Measurements from ENCODE around the gene ATP8A2. TPM values are rescaled to one million over a fixed set of nuclear protein-coding genes. Genes with fewer than 3 reads are reported as not detected.

The ATP8A2 gene
- total and polyA plus RNA-seq, 5 donors: 0.09 to 0.65 (median 0.22) TPM

- H3K27me3 ChIP-seq (ENCODE audit: control insufficient read depth, insufficient read depth): peaks cover 5% of the 10 kb centered on the region
- no peak overlapping the region for H3K27ac ChIP-seq (ENCODE audit: low read length)
- H3K4me3 ChIP-seq (ENCODE audit: low read length): no peak overlapping the region
These were observed 48.4 kb downstream of the ATP8A2 start for GRCh38 chr13:25420161-25420560.

GRCh38 chr13:25421612-25422011 is 49.8 kb downstream of the ATP8A2 start:
- no peak overlapping the region for H3K4me3 ChIP-seq (ENCODE audit: low read length)
- ATAC-seq (no peak), DNase-seq (no peak)
- H3K27ac ChIP-seq (ENCODE audit: low read length): no peak overlapping the region
- H3K27me3 ChIP-seq (ENCODE audit: control insufficient read depth, insufficient read depth): no peaks in the 10 kb centered on the region
- WGBS: 62% methylated on average over 6 of the region's 6 CpGs
- no peaks in the 10 kb centered on the region for H3K4me1 ChIP-seq (ENCODE audit: control insufficient read depth, insufficient read depth, low read length)
- H3K9me3 ChIP-seq (ENCODE audit: control insufficient read depth, low read length): no peaks in the 10 kb centered on the region
- intact Hi-C loops (cut with DNase I): no loop called here

More at GRCh38 chr13:25420161-25420560, 48.4 kb downstream of the ATP8A2 start:
- intact Hi-C loops (cut with DNase I): no loop called here
- H3K4me1 ChIP-seq (ENCODE audit: control insufficient read depth, insufficient read depth, low read length): no peaks in the 10 kb centered on the region
- 73% methylated on average over 2 of the region's 2 CpGs for WGBS
- ATAC-seq: no peak
- H3K9me3 ChIP-seq (ENCODE audit: control insufficient read depth, low read length): no peaks in the 10 kb centered on the region
- no peak for DNase-seq

- no peaks in the 10 kb centered on the region for H3K9me3 ChIP-seq (ENCODE audit: control insufficient read depth, low read length)
- H3K27ac ChIP-seq (ENCODE audit: low read length): no peak overlapping the region
- H3K27me3 ChIP-seq (ENCODE audit: control insufficient read depth, insufficient read depth): no peaks in the 10 kb centered on the region
- ATAC-seq (no peak), DNase-seq (no peak)
- H3K4me3 ChIP-seq (ENCODE audit: low read length): no peak overlapping the region
- no peaks in the 10 kb centered on the region for H3K4me1 ChIP-seq (ENCODE audit: control insufficient read depth, insufficient read depth, low read length)
- intact Hi-C loops (cut with DNase I): no loop called here
- WGBS: 72% methylated on average over 2 of the region's 2 CpGs
These were observed 50.4 kb downstream of the ATP8A2 start for GRCh38 chr13:25422153-25422552.

GRCh38 chr13:25423831-25424230 is 52.1 kb downstream of the ATP8A2 start:
- Histone ChIP-seq H3K27ac (ENCODE audit: low read length) (no peak overlapping the region), H3K9me3 (ENCODE audit: control insufficient read depth, low read length) (no peaks in the 10 kb centered on the region), H3K27me3 (ENCODE audit: control insufficient read depth, insufficient read depth) (no peaks in the 10 kb centered on the region), H3K4me1 (ENCODE audit: control insufficient read depth, insufficient read depth, low read length) (no peaks in the 10 kb centered on the region), H3K4me3 (ENCODE audit: low read length) (no peak overlapping the region)
- no peak for ATAC-seq
- intact Hi-C loops (cut with DNase I): no loop called here
- WGBS: 70% methylated on average over 4 of the region's 4 CpGs
- no peak for DNase-seq

GRCh38 chr13:25429466-25429865 is 57.7 kb downstream of the ATP8A2 start:
- Histone ChIP-seq H3K9me3 (ENCODE audit: control insufficient read depth, low read length) (no peaks in the 10 kb centered on the region), H3K4me1 (ENCODE audit: control insufficient read depth, insufficient read depth, low read length) (no peaks in the 10 kb centered on the region), H3K4me3 (ENCODE audit: low read length) (no peak overlapping the region), H3K27me3 (ENCODE audit: control insufficient read depth, insufficient read depth) (no peaks in the 10 kb centered on the region), H3K27ac (ENCODE audit: low read length) (no peak overlapping the region)
- intact Hi-C loops (cut with DNase I): no loop called here
- 82% methylated on average over 6 of the region's 6 CpGs for WGBS
- ATAC-seq (no peak), DNase-seq (no peak)

GRCh38 chr13:25432691-25433090 is 60.9 kb downstream of the ATP8A2 start:
- Histone ChIP-seq H3K9me3 (ENCODE audit: control insufficient read depth, low read length) (no peaks in the 10 kb centered on the region), H3K27ac (ENCODE audit: low read length) (no peak overlapping the region), H3K4me3 (ENCODE audit: low read length) (no peak overlapping the region), H3K4me1 (ENCODE audit: control insufficient read depth, insufficient read depth, low read length) (no peaks in the 10 kb centered on the region), H3K27me3 (ENCODE audit: control insufficient read depth, insufficient read depth) (no peaks in the 10 kb centered on the region)
- intact Hi-C loops (cut with DNase I): no loop called here
- ATAC-seq: no peak
- DNase-seq: no peak
- WGBS: 45% methylated on average over 2 of the region's 2 CpGs

- 58% methylated on average over 4 of the region's 4 CpGs for WGBS
These were observed 68.3 kb downstream of the ATP8A2 start for GRCh38 chr13:25440061-25440460.

GRCh38 chr13:25446261-25446660 is 74.5 kb downstream of the ATP8A2 start:
- peaks cover 5% of the 10 kb centered on the region for H3K9me3 ChIP-seq (ENCODE audit: control insufficient read depth, low read length)
- intact Hi-C loops (cut with DNase I): no loop called here
- H3K4me3 ChIP-seq (ENCODE audit: low read length): no peak overlapping the region
- 93% methylated on average over 4 of the region's 4 CpGs for WGBS
- H3K4me1 ChIP-seq (ENCODE audit: control insufficient read depth, insufficient read depth, low read length): no peaks in the 10 kb centered on the region
- ATAC-seq (no peak), DNase-seq (no peak)
- H3K27ac ChIP-seq (ENCODE audit: low read length): no peak overlapping the region
- no peaks in the 10 kb centered on the region for H3K27me3 ChIP-seq (ENCODE audit: control insufficient read depth, insufficient read depth)

More at GRCh38 chr13:25440061-25440460, 68.3 kb downstream of the ATP8A2 start:
- Histone ChIP-seq H3K9me3 (ENCODE audit: control insufficient read depth, low read length) (no peaks in the 10 kb centered on the region), H3K4me3 (ENCODE audit: low read length) (no peak overlapping the region), H3K4me1 (ENCODE audit: control insufficient read depth, insufficient read depth, low read length) (no peaks in the 10 kb centered on the region), H3K27me3 (ENCODE audit: control insufficient read depth, insufficient read depth) (no peaks in the 10 kb centered on the region), H3K27ac (ENCODE audit: low read length) (no peak overlapping the region)
- DNase-seq (no peak), ATAC-seq (no peak)
- intact Hi-C loops (cut with DNase I): no loop called here

GRCh38 chr13:25447396-25447795 is 75.6 kb downstream of the ATP8A2 start:
- ATAC-seq: no peak
- WGBS: 65% methylated on average over 3 of the region's 3 CpGs
- Histone ChIP-seq H3K4me1 (ENCODE audit: control insufficient read depth, insufficient read depth, low read length) (no peaks in the 10 kb centered on the region), H3K27me3 (ENCODE audit: control insufficient read depth, insufficient read depth) (no peaks in the 10 kb centered on the region), H3K4me3 (ENCODE audit: low read length) (no peak overlapping the region), H3K27ac (ENCODE audit: low read length) (no peak overlapping the region), H3K9me3 (ENCODE audit: control insufficient read depth, low read length) (peaks cover 5% of the 10 kb centered on the region)
- DNase-seq: no peak
- intact Hi-C loops (cut with DNase I): no loop called here

GRCh38 chr13:25453850-25454365 is 82.1 kb downstream of the ATP8A2 start:
- no peak overlapping the region for H3K27ac ChIP-seq (ENCODE audit: low read length)
- H3K4me1 ChIP-seq (ENCODE audit: control insufficient read depth, insufficient read depth, low read length): no peaks in the 10 kb centered on the region
- no peaks in the 10 kb centered on the region for H3K9me3 ChIP-seq (ENCODE audit: control insufficient read depth, low read length)
- DNase-seq (no peak), ATAC-seq (no peak)
- H3K27me3 ChIP-seq (ENCODE audit: control insufficient read depth, insufficient read depth): no peaks in the 10 kb centered on the region
- no peak overlapping the region for H3K4me3 ChIP-seq (ENCODE audit: low read length)
- 73% methylated on average over 7 of the region's 7 CpGs for WGBS
- intact Hi-C loops (cut with DNase I): no loop called here

GRCh38 chr13:25455146-25455545 is 83.4 kb downstream of the ATP8A2 start:
- intact Hi-C loops (cut with DNase I): no loop called here
- no peak for ATAC-seq
- no peak for DNase-seq
- no peaks in the 10 kb centered on the region for H3K4me1 ChIP-seq (ENCODE audit: control insufficient read depth, insufficient read depth, low read length)
- no peaks in the 10 kb centered on the region for H3K27me3 ChIP-seq (ENCODE audit: control insufficient read depth, insufficient read depth)
- no peaks in the 10 kb centered on the region for H3K9me3 ChIP-seq (ENCODE audit: control insufficient read depth, low read length)
- WGBS: 63% methylated on average over 3 of the region's 3 CpGs
- no peak overlapping the region for H3K4me3 ChIP-seq (ENCODE audit: low read length)
- H3K27ac ChIP-seq (ENCODE audit: low read length): no peak overlapping the region

GRCh38 chr13:25457566-25457965 is 85.8 kb downstream of the ATP8A2 start:
- intact Hi-C loops (cut with DNase I): no loop called here
- Histone ChIP-seq H3K27me3 (ENCODE audit: control insufficient read depth, insufficient read depth) (no peaks in the 10 kb centered on the region), H3K4me1 (ENCODE audit: control insufficient read depth, insufficient read depth, low read length) (no peaks in the 10 kb centered on the region), H3K27ac (ENCODE audit: low read length) (no peak overlapping the region), H3K4me3 (ENCODE audit: low read length) (no peak overlapping the region), H3K9me3 (ENCODE audit: control insufficient read depth, low read length) (no peaks in the 10 kb centered on the region)
- 76% methylated on average over 4 of the region's 4 CpGs for WGBS
- ATAC-seq (no peak), DNase-seq (no peak)
